Endodermal cell (in vitro differentiated cells): ENCODE measurements around the gene NFRKB. TPM values are rescaled to one million over a fixed set of nuclear protein-coding genes. Genes with fewer than 3 reads are reported as not detected.

Experiments
- DNase-seq: peaks from one replicate; pipeline ENCODE4 v3.0.0-alpha.2; 2017
- H3K27ac ChIP-seq: 2 replicates; pipeline ENCODE4 v1.5.1; 2013; ENCODE audit warnings: mild to moderate bottlenecking, low read depth, low read length, moderate library complexity
- H3K27me3 ChIP-seq: 2 replicates; pipeline ENCODE4 v1.6.1; 2013; ENCODE audit warnings: mild to moderate bottlenecking, low read length, moderate library complexity; ENCODE audit not compliant: insufficient read depth, control insufficient read depth, poor library complexity, severe bottlenecking
- H3K36me3 ChIP-seq: 2 replicates; pipeline ENCODE4 v1.7.0; 2013; ENCODE audit warnings: mild to moderate bottlenecking, low read length, moderate library complexity; ENCODE audit not compliant: control insufficient read depth, insufficient read depth
- H3K4me1 ChIP-seq: one replicate; pipeline ENCODE4 v1.7.0; 2013; ENCODE audit warnings: low read length; ENCODE audit not compliant: control insufficient read depth, insufficient read depth
- H3K4me3 ChIP-seq: 2 replicates; pipeline ENCODE4 v1.5.1; 2013; ENCODE audit warnings: mild to moderate bottlenecking, low read length, moderate library complexity
- H3K9ac ChIP-seq: 2 replicates; pipeline ENCODE4 v1.6.1; 2013; ENCODE audit warnings: mild to moderate bottlenecking, low read length, moderate library complexity; ENCODE audit not compliant: poor library complexity, severe bottlenecking; ENCODE audit errors: extremely low read depth
- H3K9me3 ChIP-seq: 2 replicates; pipeline ENCODE4 v1.6.1; 2013; ENCODE audit warnings: mild to moderate bottlenecking, low read length, moderate library complexity; ENCODE audit not compliant: control insufficient read depth
- H3K27ac Mint-ChIP-seq: 2 replicates; pipeline ENCODE4 v1.8.0; 2020; ENCODE audit warnings: mixed read lengths
- H3K27me3 Mint-ChIP-seq: 2 replicates; pipeline ENCODE4 v1.8.0; 2021; ENCODE audit warnings: mild to moderate bottlenecking, mixed read lengths; ENCODE audit not compliant: insufficient read depth
- H3K36me3 Mint-ChIP-seq: 2 replicates; pipeline ENCODE4 v1.8.0; 2020; ENCODE audit warnings: low read depth, mixed read lengths
- H3K4me1 Mint-ChIP-seq: 2 replicates; pipeline ENCODE4 v1.8.0; 2020; ENCODE audit warnings: mixed read lengths
- H3K4me3 Mint-ChIP-seq: 2 replicates; pipeline ENCODE4 v1.8.0; 2020; ENCODE audit warnings: mild to moderate bottlenecking, moderate library complexity, mixed read lengths
- H3K9me3 Mint-ChIP-seq: 2 replicates; pipeline ENCODE4 v1.8.0; 2020; ENCODE audit warnings: mild to moderate bottlenecking, mixed read lengths
- WGBS, 2 experiments: methylation state at CpG; one replicate each; pipeline versions ENCODE4 v1.1.5 to v1.1.7; 2013; ENCODE audit warnings: missing lambda C conversion rate in 2 of 2, mixed read lengths in 1 of 2; ENCODE audit not compliant: insufficient coverage in 1 of 2, insufficient read length in 1 of 2; 5-methylcytosine and 5-hydroxymethylcytosine counted together
- total RNA-seq, 2 donors: library from RNA; stranded (reverse); fragmentation: NEBNext Ultra II Directional in 1 of 2; extraction: Animal tissue kit (Norgen Biotek cat#: 25700) in 1 of 2; gene quantifications; 2 replicates in 1 of 2; 3 replicates in 1 of 2; pipeline ENCODE4 v1.2.1, GENCODE V29; 2021
- TF ChIP-seq, protein P1 (sequence below): fragments of 200-600 bp; sonication (generic); conservative IDR thresholded peaks from 2 replicates; pipeline ENCODE4 v1.5.0; 2021; ENCODE audit warnings: antibody characterized with exemption, mild to moderate bottlenecking

Gene NFRKB
- total RNA-seq, 2 donors from 2014 or later = 46.1 to 46.5 TPM

DNA sequence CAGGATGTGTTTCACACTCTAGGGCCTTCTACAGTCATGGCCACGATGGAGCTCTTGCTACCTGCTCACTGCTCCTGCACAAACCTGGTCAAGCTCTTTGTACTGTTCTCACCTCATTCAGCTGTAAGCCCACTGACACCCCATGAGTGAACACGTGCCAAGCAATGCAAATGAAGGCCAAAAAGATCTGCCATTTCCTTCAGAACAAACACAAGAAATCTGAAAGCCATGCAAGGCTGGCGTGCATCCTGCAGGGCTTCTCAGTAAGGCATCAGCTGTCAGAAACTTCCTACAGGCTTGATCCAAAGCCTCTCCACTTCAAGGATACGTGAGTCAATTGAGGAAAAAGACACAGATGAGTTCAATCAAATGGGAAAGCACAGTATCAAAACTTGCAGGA, 44.1 kb upstream of the NFRKB start:
- no peaks in the 10 kb centered on the region for H3K4me1 ChIP-seq
- no peaks in the 10 kb centered on the region for H3K27me3 ChIP-seq
- Mint-ChIP-seq H3K4me3 (no peak overlapping the region), H3K9me3 (no peaks in the 10 kb centered on the region), H3K4me1 (peaks cover 24% of the 10 kb centered on the region), H3K36me3 (peaks cover 18% of the 10 kb centered on the region), H3K27ac (no peak overlapping the region), H3K27me3 (no peaks in the 10 kb centered on the region)
- H3K4me3 ChIP-seq = no peak overlapping the region
- no peaks in the 10 kb centered on the region for H3K9me3 ChIP-seq
- WGBS, 2 experiments = 87 to 93% methylated on average over 4 of the region's 4 CpGs
- no peak overlapping the region for H3K9ac ChIP-seq
- H3K27ac ChIP-seq = no peak overlapping the region
- peaks cover 13% of the 10 kb centered on the region for H3K36me3 ChIP-seq
- TF ChIP-seq, protein P1, sequence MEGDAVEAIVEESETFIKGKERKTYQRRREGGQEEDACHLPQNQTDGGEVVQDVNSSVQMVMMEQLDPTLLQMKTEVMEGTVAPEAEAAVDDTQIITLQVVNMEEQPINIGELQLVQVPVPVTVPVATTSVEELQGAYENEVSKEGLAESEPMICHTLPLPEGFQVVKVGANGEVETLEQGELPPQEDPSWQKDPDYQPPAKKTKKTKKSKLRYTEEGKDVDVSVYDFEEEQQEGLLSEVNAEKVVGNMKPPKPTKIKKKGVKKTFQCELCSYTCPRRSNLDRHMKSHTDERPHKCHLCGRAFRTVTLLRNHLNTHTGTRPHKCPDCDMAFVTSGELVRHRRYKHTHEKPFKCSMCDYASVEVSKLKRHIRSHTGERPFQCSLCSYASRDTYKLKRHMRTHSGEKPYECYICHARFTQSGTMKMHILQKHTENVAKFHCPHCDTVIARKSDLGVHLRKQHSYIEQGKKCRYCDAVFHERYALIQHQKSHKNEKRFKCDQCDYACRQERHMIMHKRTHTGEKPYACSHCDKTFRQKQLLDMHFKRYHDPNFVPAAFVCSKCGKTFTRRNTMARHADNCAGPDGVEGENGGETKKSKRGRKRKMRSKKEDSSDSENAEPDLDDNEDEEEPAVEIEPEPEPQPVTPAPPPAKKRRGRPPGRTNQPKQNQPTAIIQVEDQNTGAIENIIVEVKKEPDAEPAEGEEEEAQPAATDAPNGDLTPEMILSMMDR = no peak
- no peak for DNase-seq

DNA sequence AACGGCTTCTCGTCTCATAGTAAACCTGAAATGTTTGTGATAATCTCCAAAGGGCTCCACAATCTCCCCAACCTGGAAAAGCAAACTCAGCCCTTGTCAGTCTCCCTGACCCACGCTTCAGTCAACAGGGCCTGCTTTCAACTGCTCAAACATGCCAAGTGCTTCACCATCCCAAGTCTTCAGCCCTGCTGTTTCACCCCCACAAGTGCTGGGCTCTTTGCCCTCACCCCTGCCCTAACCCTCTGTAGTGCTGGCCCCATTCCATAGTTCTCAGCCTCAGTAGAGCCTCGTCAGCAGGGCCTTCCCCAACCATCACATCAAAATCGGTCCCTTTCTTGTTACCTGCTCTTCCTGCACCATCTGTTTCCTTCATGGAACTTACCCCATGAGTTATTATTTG, 43.4 kb upstream of the NFRKB start:
- Mint-ChIP-seq H3K9me3 (no peaks in the 10 kb centered on the region), H3K4me1 (peaks cover 24% of the 10 kb centered on the region), H3K27me3 (no peaks in the 10 kb centered on the region), H3K4me3 (no peak overlapping the region), H3K36me3 (peaks cover 22% of the 10 kb centered on the region), H3K27ac (peak overlapping the region; percentile 12)
- WGBS, 2 experiments = 86 to 97% methylated on average over 5 of the region's 5 CpGs
- no peaks in the 10 kb centered on the region for H3K27me3 ChIP-seq
- no peak for DNase-seq
- no peak overlapping the region for H3K9ac ChIP-seq
- TF ChIP-seq, protein P1 = no peak
- no peaks in the 10 kb centered on the region for H3K4me1 ChIP-seq
- peaks cover 12% of the 10 kb centered on the region for H3K36me3 ChIP-seq
- no peak overlapping the region for H3K4me3 ChIP-seq
- H3K9me3 ChIP-seq = no peaks in the 10 kb centered on the region
- H3K27ac ChIP-seq = no peak overlapping the region

DNA sequence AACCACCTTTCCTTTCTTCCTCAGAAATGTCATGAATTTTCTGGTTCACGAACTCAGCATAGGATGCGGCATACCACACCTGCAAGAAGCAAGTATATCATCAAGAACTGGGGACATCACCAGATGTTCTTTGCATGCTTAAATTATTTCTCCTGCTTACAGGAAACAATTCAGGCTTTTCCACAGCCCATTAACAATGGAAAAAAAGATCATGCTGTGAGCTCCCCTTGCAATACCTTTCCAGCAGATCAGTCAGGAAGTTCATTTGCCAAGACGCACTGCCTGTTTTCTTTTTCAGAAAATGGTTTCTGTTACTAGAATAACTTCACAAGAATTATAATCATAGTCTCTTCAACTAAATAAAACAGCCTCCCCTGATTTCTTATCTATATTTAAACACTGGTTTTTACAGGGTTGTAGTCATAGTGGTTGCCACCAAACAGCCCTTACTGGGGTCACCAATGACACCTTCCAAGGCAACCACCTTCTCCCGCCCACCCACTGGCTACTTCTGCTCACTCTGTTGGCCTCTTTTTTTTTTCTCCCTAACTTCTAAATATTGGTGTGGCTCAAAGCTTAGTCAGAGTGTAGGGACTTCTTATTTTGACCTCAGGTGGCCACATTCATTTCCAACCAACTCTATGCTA, 42.3 kb upstream of the NFRKB start:
- Histone ChIP-seq H3K4me3 (no peak overlapping the region), H3K36me3 (peaks cover 10% of the 10 kb centered on the region), H3K9ac (no peak overlapping the region), H3K4me1 (no peaks in the 10 kb centered on the region), H3K27me3 (no peaks in the 10 kb centered on the region), H3K9me3 (no peaks in the 10 kb centered on the region), H3K27ac (no peak overlapping the region)
- no peak overlapping the region for H3K27ac Mint-ChIP-seq
- H3K9me3 Mint-ChIP-seq = no peaks in the 10 kb centered on the region
- TF ChIP-seq, protein P1 = no peak
- 93 to 94% methylated on average over 3 to 4 of the region's 4 CpGs for WGBS, 2 experiments
- no peaks in the 10 kb centered on the region for H3K27me3 Mint-ChIP-seq
- peaks cover 21% of the 10 kb centered on the region for H3K36me3 Mint-ChIP-seq
- no peak overlapping the region for H3K4me3 Mint-ChIP-seq
- peaks cover 24% of the 10 kb centered on the region for H3K4me1 Mint-ChIP-seq
- DNase-seq = no peak
